K562 (cell line): ENCODE measurements around the gene CUL9. TPM values are rescaled to one million over a fixed set of nuclear protein-coding genes. Genes with fewer than 3 reads are reported as not detected.

ENCODE experiments used
- CBX2 ChIP-seq: fragments of 200-600 bp; sonication (generic); IDR thresholded peaks from one replicate; pipeline ENCODE4 v1.6.1; 2012; ENCODE audit warnings: mild to moderate bottlenecking, low read length, inconsistent platforms; ENCODE audit not compliant: insufficient read depth, poor library complexity, severe bottlenecking
- CREM ChIP-seq: IDR thresholded peaks from 2 replicates; pipeline ENCODE4 v1.6.1; 2014; ENCODE audit warnings: antibody characterized with exemption, low read depth
- E2F3 ChIP-seq: fragments of 250-450 bp; sonication (Bioruptor Pico); IDR thresholded peaks from 2 replicates; pipeline ENCODE4 v1.4.0; 2020; ENCODE audit warnings: mild to moderate bottlenecking
- GATAD2B ChIP-seq: fragments of 450-650 bp; IDR thresholded peaks from 2 replicates; pipeline ENCODE4 v1.6.1; 2017; ENCODE audit warnings: mild to moderate bottlenecking, borderline replicate concordance
- HBP1 ChIP-seq: fragments of 450-650 bp; formaldehyde crosslinking; IDR thresholded peaks from 2 replicates; pipeline ENCODE4 v1.4.0; 2022; ENCODE audit warnings: missing genetic modification characterization
- HES1 ChIP-seq: fragments of 450-650 bp; IDR thresholded peaks from 2 replicates; pipeline ENCODE4 v1.6.1; 2016; ENCODE audit warnings: low read depth, mild to moderate bottlenecking, moderate library complexity
- MCM5 ChIP-seq: fragments of 450-650 bp; IDR thresholded peaks from 2 replicates; pipeline ENCODE4 v1.6.1; 2016; ENCODE audit warnings: low read depth
- MXI1 ChIP-seq: IDR thresholded peaks from 2 replicates; pipeline ENCODE4 v1.6.1; 2011; ENCODE audit warnings: low read depth, mild to moderate bottlenecking, improper control_type of control experiment, low read length
- PHF20 ChIP-seq: fragments of 450-650 bp; IDR thresholded peaks from 2 replicates; pipeline ENCODE4 v1.6.1; 2018; ENCODE audit not compliant: partially characterized antibody
- RAD21 ChIP-seq, 2 experiments: fragments of 250-450 bp in 1 of 2; fragments of 450-650 bp in 1 of 2; sonication (Bioruptor Pico) in 1 of 2; formaldehyde crosslinking in 1 of 2; IDR thresholded peaks in 1 of 2; conservative IDR thresholded peaks in 1 of 2; 2 replicates each; pipeline versions ENCODE4 v1.4.0 to v1.8.0; 2020 to 2022; ENCODE audit warnings: mild to moderate bottlenecking in 2 of 2, moderate library complexity in 1 of 2
- SIX5 ChIP-seq, 2 experiments: IDR thresholded peaks; 2 replicates each; pipeline ENCODE4 v1.6.1; 2011; ENCODE audit warnings: low read length in 2 of 2, borderline replicate concordance in 1 of 2, low read depth in 1 of 2, mild to moderate bottlenecking in 1 of 2, moderate library complexity in 1 of 2; ENCODE audit not compliant: insufficient read depth in 1 of 2
- SMAD2 ChIP-seq: fragments of 150-350 bp; IDR thresholded peaks from 2 replicates; pipeline ENCODE4 v1.6.1; 2014; ENCODE audit warnings: low read depth, mild to moderate bottlenecking, low read length
- SRSF1 ChIP-seq: fragments of 200-400 bp; formaldehyde crosslinking; IDR thresholded peaks from 2 replicates; pipeline ENCODE4 v1.6.1; 2017; ENCODE audit warnings: mild to moderate bottlenecking, low read depth, low read length, moderate library complexity
- TRIM28 ChIP-seq: fragments of 450-650 bp; IDR thresholded peaks from 2 replicates; pipeline ENCODE4 v1.6.1; 2017
- UBTF ChIP-seq, 2 experiments: IDR thresholded peaks; 2 replicates each; pipeline ENCODE4 v1.6.1; 2012; ENCODE audit warnings: improper control_type of control experiment in 2 of 2, low read depth in 2 of 2, low read length in 2 of 2, borderline replicate concordance in 1 of 2
- VEZF1 ChIP-seq: fragments of 200-800 bp; sonication (Bioruptor generic); IDR thresholded peaks from 2 replicates; pipeline ENCODE4 v1.6.1; 2017; ENCODE audit warnings: missing genetic modification characterization, missing compliant biosample characterization
- ZHX1 ChIP-seq: fragments of 150-350 bp; conservative IDR thresholded peaks from 2 replicates; pipeline ENCODE4 v1.6.1; 2014; ENCODE audit warnings: low read length
- ZKSCAN1 ChIP-seq: fragments of 150-350 bp; IDR thresholded peaks from 2 replicates; pipeline ENCODE4 v1.6.1; 2016; ENCODE audit warnings: low read depth, low read length
- ZNF23 ChIP-seq: fragments of 250-450 bp; sonication (Bioruptor Pico); IDR thresholded peaks from 2 replicates; pipeline ENCODE4 v1.4.0; 2020; ENCODE audit warnings: mild to moderate bottlenecking
- polyA plus RNA-seq, 8 experiments: library from polyadenylated mRNA; depleted of rRNA in 4 of 8; stranded (reverse) in 5 of 8; unstranded in 3 of 8; fragments of >200 nt; fragmentation: Nextera tagmentation in 2 of 8; fragmentation: Illumina TruSeq in 1 of 8; extraction: Ambion mirVana in 2 of 8; extraction: Trizol in 1 of 8; gene quantifications; 2 replicates each; pipeline versions ENCODE4 v1.2.1 to v1.2.3, GENCODE V29; 2011 to 2014; ENCODE audit warnings: inconsistent platforms in 1 of 8, missing spikeins in 1 of 8
- total RNA-seq, 7 experiments: library from RNA; depleted of rRNA in 6 of 7; stranded (reverse); fragments of >200 nt in 6 of 7; fragmentation: Illumina TruSeq in 2 of 7; extraction: Trizol in 2 of 7; gene quantifications; 2 replicates each; pipeline versions ENCODE4 v1.2.1 to v1.2.3, GENCODE V29; 2011 to 2021; ENCODE audit warnings: low replicate concordance in 1 of 7

The CUL9 gene
- total and polyA plus RNA-seq, 9 of the 15 experiments (the other 6 are each of a cell fraction or from before 2014, with no cell fraction given), result 0.50 to 20.7 (median 6.6) TPM

- peak; percentile 97 for TF ChIP-seq VEZF1 (CRISPR knock-in tag)
- no peak for TF ChIP-seq CBX2
- TF ChIP-seq MCM5, result no peak
- TF ChIP-seq ZKSCAN1, result peak; percentile 31; the same call in 1 of the 2 replicates
- no peak for TF ChIP-seq SRSF1
- peak; percentile 90 to 94 for TF ChIP-seq UBTF (IDR thresholded peaks at IDR 0.05; ENCODE audit: borderline replicate concordance in 1 of 2, low read depth in 2 of 2, low read length in 2 of 2)
- peak; percentile 99 for TF ChIP-seq GATAD2B
- no peak for TF ChIP-seq HES1
- TF ChIP-seq ZHX1, result no peak
- TF ChIP-seq PHF20, result no peak
- TF ChIP-seq SMAD2, result no peak
- 0 out of 2 replicates have a peak, but pooled peaks have one; percentile 24 for TF ChIP-seq TRIM28
- TF ChIP-seq MXI1, result no peak; the same call in 1 of the 2 replicates
- no peak for TF ChIP-seq ZNF23
- no peak for TF ChIP-seq SIX5 (IDR thresholded peaks at IDR 0.05; ENCODE audit: borderline replicate concordance in 1 of 2, insufficient read depth in 1 of 2, low read depth in 1 of 2, low read length in 2 of 2)
- peak; percentile 85 for TF ChIP-seq CREM
- TF ChIP-seq E2F3 (CRISPR knock-in tag), result no peak
- peak in 1 of 2 experiments; percentile 61; a peak in 3 of 4 replicates for TF ChIP-seq RAD21 (CRISPR knock-in tag; conservative IDR thresholded peaks at IDR 0.05 in 1 of 2, IDR thresholded peaks at IDR 0.05 in 1 of 2)
- TF ChIP-seq HBP1 (CRISPR knock-in tag), result no peak
Measured at GRCh38 chr6:43170931-43171706, 10.9 kb upstream of the CUL9 start, which contains the start of gene SRF (continued).
